ENCODE data around the gene RGL4.
A peak's percentile ranks its signal among the peaks of the same experiment; 100 is the strongest.
"Not testable (repeated sequence)": the region's sequence is repeated elsewhere in the genome, so short reads cannot be mapped to it uniquely, and the experiment has no call there.

Gene RGL4

GRCh38 chr22:23698673-23699235 is 7.9 kb downstream of the RGL4 start:
- no peak for DNase-seq (ENCODE audit: low read depth)

- DNase-seq (ENCODE audit: low read depth) = no peak
Observed at GRCh38 chr22:23700706-23701105, 9.9 kb downstream of the RGL4 start.

GRCh38 chr22:23704062-23704461 is 13.2 kb downstream of the RGL4 start:
- no peak for DNase-seq (ENCODE audit: low read depth)

DNA sequence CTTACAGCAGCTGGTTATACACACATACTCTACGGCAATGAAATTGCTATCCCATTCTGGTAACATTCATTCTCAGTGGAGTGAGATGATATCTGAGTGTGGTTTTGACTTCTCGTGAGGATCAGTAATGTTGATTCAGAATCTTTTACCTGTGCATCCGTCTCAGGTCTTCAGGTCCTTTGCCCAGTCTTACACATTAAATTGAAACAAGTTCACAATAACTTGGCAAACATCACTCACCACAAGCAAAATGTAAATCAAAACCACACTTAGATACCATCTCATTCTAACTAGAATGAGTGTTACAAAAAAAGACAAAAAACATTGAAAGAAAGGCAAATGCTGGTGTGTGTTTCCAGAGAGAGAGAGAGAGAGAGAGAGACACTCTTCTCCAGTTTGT is 14.0 kb downstream of the RGL4 start:
- no peak for DNase-seq (ENCODE audit: low read depth)

- DNase-seq (ENCODE audit: low read depth) = no peak
Observed at GRCh38 chr22:23705358-23705757, 14.5 kb downstream of the RGL4 start.

DNA sequence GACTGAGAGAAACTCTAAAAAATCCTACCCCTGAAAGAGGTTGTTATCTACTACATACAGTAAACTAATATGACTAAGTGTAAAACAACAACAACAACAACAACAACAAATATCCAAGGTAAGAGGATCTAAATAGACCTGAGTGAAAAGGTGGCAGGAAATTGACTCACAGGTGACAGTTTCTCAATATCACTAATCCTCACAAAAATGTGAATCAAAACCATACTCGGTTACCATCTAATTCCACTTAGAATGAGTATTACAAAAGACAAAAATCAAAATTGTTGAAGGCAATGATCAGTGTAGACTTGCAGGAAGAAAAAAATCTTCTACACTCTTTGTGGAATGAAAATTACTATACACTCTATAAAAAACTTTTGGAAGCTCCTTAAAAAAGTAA is 17.5 kb downstream of the RGL4 start:
- no peak for DNase-seq (ENCODE audit: low read depth)

DNA sequence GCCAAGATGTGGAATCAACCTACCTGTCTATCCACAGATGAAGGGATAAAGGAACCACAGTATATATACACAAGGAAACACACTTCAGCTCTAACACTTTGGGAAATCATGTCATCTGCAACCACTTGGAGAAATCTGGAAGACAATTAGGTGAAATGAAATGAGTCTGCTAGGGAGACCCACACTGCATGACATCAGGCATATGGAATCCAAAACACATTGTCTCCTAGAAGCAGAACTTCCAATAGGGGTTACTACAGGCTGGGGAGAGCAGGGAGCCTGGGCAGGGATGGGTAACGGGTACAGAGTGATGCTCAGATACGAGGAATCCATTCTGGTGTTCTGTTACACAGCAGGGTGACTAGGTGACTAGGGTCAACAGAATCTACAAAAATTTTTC is 18.3 kb downstream of the RGL4 start:
- DNase-seq (ENCODE audit: low read depth) = no peak

GRCh38 chr22:23712256-23712655 is 21.4 kb downstream of the RGL4 start:
- DNase-seq (ENCODE audit: low read depth) = no peak

DNA sequence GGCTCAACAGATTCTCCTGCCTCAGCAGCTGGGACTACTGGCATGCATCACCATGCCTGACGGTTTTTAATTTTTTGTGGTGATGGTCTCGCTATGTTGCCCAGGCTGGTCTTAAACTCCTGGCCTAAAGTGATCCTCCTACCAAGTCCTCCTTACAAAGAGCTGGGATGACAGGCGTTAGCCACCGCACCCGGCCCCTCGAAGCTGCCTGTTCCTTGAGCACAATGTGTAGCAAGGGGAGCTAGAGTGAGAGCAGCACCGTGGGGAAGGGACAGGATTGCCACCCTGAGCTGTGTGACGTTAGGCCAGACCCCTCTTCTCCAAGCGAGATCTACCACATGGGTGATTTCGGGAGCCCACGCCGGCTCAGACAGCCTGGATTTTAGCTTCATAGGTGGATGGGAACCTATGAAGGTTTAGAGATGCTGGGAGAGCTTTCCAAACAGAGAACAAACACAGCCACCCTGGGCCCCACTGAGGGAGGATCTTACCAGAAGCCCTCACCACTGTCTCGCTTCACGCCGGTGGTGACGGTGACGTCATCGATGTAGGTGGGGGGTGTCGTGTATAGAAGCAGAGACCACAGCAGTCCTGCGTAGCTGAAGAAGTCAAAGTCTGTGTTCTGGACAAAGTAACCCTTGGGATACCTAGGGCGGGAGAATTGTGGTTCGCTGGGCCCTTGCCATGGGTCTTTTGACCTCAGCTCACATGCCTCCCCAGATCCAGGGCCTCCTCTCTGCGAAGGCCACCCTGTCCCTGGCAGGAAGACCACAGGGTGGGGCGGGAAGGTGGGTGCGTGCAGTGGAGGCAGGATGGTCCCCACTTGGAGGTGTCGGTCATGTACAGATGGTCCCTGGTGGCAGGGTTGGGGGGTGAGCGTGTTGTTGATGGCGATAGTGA is 23.1 kb downstream of the RGL4 start:
- no peak for DNase-seq (ENCODE audit: low read depth)

DNA sequence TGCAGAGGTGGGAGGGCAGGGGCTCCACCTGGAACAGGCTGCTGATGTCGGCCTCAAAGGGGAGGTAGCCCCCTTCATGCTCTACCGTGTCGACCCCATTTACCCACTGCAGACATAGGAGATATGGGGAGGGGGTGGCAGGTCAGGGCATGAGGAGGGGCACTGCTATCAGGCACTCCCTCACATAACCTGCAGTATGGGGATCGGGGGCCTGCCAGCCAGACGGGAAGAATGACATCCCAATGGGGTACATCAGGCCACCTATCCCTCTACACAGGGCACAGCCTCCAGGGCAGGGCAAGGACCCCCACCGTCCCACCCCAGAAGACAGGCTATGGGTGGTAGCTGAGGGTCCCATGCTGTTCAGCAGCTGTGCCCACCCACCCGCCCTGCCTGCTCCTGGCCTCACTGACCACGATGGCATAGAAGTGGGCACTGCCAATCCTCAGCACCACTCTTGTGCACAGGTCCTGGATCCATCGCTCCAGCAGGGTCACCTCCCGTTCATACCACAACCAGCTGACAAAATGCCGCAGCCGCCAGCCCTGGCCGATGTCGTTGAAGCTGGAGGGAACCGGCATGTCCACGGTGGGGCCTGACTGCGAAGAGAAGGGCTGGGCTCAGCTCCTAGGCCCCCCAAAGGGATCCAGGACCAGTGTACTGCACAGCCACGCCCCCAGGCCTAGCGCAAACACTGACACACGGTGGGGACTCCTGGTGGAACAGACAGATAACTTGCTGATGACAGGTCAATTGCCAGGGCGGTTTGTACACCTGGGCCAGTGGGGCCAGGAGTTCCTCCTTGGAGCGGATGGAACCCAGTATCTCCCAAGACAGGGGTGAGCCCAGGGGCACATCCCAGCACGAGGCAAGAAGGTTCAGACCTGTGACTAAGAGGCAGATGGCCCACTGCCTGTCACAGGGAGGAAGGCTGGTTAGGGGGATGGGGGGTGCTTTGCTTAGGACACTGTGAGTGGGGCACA is 24.1 kb downstream of the RGL4 start:
- DNase-seq (ENCODE audit: low read depth) = no peak

- no peak for DNase-seq (ENCODE audit: low read depth)
Observed at GRCh38 chr22:23715806-23716375, 25.1 kb downstream of the RGL4 start.

- DNase-seq (ENCODE audit: low read depth) = peak; percentile 82
Observed at GRCh38 chr22:23716811-23717801, 26.3 kb downstream of the RGL4 start.

DNA sequence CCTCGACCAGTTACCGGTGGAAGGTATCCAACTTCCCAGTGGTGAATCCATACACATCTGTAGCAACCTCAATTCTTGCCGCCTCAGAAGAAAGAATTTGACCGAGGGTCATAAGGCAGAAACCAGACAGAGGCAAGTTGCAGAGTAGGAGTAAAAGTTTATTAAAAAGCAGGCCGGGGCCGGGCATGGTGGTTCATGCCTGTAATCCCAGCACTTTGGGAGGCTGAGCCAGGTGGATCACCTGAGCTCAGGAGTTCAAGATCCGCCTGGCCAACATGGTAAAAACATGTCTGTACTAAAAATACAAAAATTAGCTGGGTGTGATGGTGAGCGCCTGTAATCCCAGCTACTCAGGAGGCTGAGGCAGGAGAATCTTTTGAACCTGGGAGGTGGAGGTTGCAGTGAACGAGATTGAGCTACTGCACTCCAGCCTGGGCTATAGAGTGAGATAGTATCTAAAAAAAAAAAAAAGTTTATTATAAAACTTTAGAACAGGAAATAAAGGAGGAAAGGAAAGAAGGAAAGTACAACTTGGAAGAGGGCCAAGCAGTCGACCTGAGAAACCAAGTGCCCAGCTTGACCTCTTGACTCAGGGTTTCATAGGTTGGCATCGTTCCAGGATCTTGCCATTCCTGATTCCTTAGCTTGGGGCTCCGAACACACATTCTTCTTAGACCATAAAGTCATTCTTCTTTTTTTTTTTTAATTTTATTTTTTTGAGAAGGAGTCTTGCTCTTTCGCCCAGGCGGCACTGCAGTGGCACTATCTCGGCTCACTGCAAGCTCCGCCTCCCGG is 27.8 kb downstream of the RGL4 start:
- DNase-seq (ENCODE audit: low read depth) = no peak

GRCh38 chr22:23720855-23721254 is 30.0 kb downstream of the RGL4 start:
- DNase-seq (ENCODE audit: low read depth) = no peak

DNA sequence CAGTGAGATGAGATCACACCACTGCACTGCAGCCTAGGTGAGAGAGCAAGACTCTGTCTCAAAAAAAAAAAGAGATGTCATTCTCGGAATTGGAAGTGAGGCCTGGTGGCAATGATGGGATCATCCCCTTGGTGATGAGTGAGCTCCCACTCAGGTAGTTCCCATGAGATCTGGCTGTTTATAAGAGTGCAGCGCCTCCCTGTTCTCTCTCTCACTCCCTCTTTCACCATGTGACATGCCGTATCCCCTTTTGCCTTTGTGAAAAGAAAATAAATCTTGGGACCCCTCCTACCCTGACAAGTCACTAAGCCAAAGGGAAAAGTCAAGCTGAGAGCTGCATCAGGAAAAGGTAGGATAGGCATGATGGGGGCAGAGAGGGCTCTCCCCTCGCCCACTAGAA is 31.3 kb downstream of the RGL4 start:
- no peak for DNase-seq (ENCODE audit: low read depth)

DNA sequence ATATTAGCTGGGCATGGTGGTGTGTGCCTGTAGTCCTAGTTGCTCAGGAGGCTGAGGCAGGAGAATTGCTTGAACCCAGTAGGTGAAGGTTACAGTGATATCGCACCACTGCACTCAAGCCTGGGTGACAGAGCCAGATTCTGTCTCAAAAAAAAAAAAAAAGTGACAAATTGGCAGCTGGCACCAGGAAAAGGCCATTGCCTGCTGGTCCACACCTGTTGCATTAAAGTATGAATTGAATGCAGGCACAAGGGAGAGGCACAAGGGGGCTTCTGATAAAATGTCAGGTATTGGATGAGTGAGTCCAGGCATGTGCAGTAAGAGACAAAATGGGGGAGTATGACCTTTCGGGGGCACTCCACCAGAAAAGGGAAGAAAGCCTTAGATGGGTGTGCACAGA is 31.9 kb downstream of the RGL4 start:
- DNase-seq (ENCODE audit: low read depth) = no peak

- DNase-seq (ENCODE audit: low read depth) = not testable (repeated sequence)
Observed at GRCh38 chr22:23728108-23728507, 37.3 kb downstream of the RGL4 start.

GRCh38 chr22:23737696-23738095 is 46.9 kb downstream of the RGL4 start:
- DNase-seq (ENCODE audit: low read depth) = no peak

DNA sequence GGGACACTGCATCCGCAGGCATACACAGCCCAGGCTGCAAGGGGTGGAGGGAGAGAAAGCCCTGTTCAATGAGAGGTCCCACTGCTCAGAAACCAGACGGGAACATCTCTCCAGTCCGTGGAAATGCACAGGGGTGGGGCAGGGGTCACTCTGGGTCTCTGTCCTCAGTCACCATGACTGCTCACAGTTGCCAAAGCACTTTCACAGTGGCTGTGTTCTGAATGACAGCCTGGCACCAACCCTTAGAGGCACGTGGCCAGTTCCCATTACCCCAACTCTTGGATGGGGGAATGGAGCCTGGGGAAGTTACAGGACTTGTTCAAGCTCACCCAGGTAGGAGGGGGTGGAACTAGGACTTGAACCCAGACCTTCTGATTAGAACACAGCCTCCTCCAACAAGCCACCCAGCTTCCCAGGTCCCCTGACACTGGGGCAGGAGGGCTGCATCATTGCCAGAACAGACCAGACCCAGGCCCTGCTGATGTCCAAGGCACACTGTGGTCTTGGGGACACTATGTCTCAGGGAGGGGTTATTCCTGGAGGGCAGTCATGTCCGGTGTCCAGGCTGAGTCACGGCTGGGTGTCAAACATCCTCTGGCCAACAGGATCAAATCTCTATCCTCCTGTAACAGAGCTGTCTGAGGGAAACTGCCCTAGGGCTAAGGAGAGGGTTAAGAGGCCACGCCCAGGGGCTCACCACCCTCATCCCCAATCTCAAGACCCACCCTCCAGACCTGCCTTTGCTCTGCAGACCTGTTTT is 51.9 kb downstream of the RGL4 start:
- DNase-seq (ENCODE audit: low read depth) = no peak

All from CMK (cell line).